Endothelial cell of umbilical vein (primary cell): ENCODE measurements around the gene OTX2. TPM values are rescaled to one million over a fixed set of nuclear protein-coding genes. Genes with fewer than 3 reads are reported as not detected.

Experiments used
- BruUV-seq: library from RNA; stranded (reverse); fragments of 400-500 nt; replicated peaks from 2 replicates; lab custom pipeline; 2021; lab: Mats Ljungman, UMichigan
- CTCF ChIA-PET: fragments of 300-600, 350-600 bp; sonication (Branson Sonifier 250); formaldehyde crosslinking; loops from one replicate; lab custom pipeline; 2021; ENCODE audit warnings: antibody characterized with exemption, inconsistent platforms; lab: Charles Lee
- POLR2A ChIA-PET: fragments of 300-600, 350-600 bp; sonication (Branson Sonifier 250); formaldehyde crosslinking; loops from one replicate; lab custom pipeline; 2021; ENCODE audit warnings: antibody characterized with exemption, inconsistent platforms; lab: Charles Lee
- DNase-seq: peaks from one replicate; pipeline ENCODE4 v3.0.0-alpha.2; 2011; ENCODE audit warnings: low read depth, low spot score
- FAIRE-seq: peaks from 2 replicates; lab custom pipeline; 2011; peaks lifted over from hg19 to GRCh38; lab: Jason Lieb, UNC
- H2AFZ ChIP-seq: 2 replicates; pipeline ENCODE4 v1.6.0; 2012; ENCODE audit warnings: low read depth, low read length, control low read depth, inconsistent platforms
- H3K27ac ChIP-seq: 2 replicates; pipeline ENCODE4 v1.5.1; 2011; ENCODE audit warnings: low read depth, mild to moderate bottlenecking, control low read depth, low read length, moderate library complexity; ENCODE audit not compliant: insufficient read depth
- H3K27me3 ChIP-seq, 2 experiments: 2 replicates each; pipeline versions ENCODE4 v1.6.0 to v1.6.1; 2011; ENCODE audit warnings: low read length in 2 of 2, mixed read lengths in 1 of 2; ENCODE audit not compliant: control insufficient read depth in 2 of 2, insufficient read depth in 2 of 2
- H3K36me3 ChIP-seq, 2 experiments: 2 replicates in 1 of 2; 3 replicates in 1 of 2; pipeline ENCODE4 v1.5.1; 2011; ENCODE audit warnings: low read length in 2 of 2, mild to moderate bottlenecking in 1 of 2, moderate library complexity in 1 of 2; ENCODE audit not compliant: control insufficient read depth in 2 of 2, insufficient read depth in 2 of 2; ENCODE audit errors: extremely low read depth in 1 of 2
- H3K4me1 ChIP-seq: 3 replicates; pipeline ENCODE4 v1.5.1; 2011; ENCODE audit warnings: mild to moderate bottlenecking, low read length; ENCODE audit not compliant: control insufficient read depth, insufficient read depth; ENCODE audit errors: extremely low read depth
- H3K4me2 ChIP-seq: 2 replicates; pipeline ENCODE4 v1.6.1; 2011; ENCODE audit warnings: low read length, control low read depth, mixed read lengths; ENCODE audit not compliant: insufficient read depth
- H3K4me3 ChIP-seq, 3 experiments: fragments of 200-600 bp in 1 of 3; sonication (generic), shearing (Covaris generic) in 1 of 3; replicated peaks in 1 of 3; 2 replicates each; pipeline ENCODE4 v1.5.1; 2011 to 2016; ENCODE audit warnings: control low read depth in 3 of 3, low read length in 3 of 3, mild to moderate bottlenecking in 2 of 3, inconsistent platforms in 1 of 3, low read depth in 1 of 3, moderate library complexity in 1 of 3; ENCODE audit not compliant: insufficient read depth in 1 of 3
- H3K79me2 ChIP-seq: 2 replicates; pipeline ENCODE4 v1.6.0; 2012; ENCODE audit warnings: low read length, inconsistent platforms; ENCODE audit not compliant: control insufficient read depth, insufficient read depth
- H3K9ac ChIP-seq: replicated peaks from 2 replicates; pipeline ENCODE3; 2011; ENCODE audit warnings: low read length, control low read depth; ENCODE audit not compliant: insufficient read depth; ENCODE audit errors: extremely low read depth
- H3K9me1 ChIP-seq: replicated peaks from 3 replicates; pipeline ENCODE4 v1.6.0; 2011; ENCODE audit warnings: mild to moderate bottlenecking, low read length; ENCODE audit not compliant: control insufficient read depth, insufficient read depth; ENCODE audit errors: extremely low read depth
- H3K9me3 ChIP-seq: replicated peaks from 2 replicates; pipeline ENCODE4 v1.5.1; 2012; ENCODE audit warnings: low read length, inconsistent platforms; ENCODE audit not compliant: control insufficient read depth, insufficient read depth
- H4K20me1 ChIP-seq: replicated peaks from 2 replicates; pipeline ENCODE3; 2011; ENCODE audit warnings: mild to moderate bottlenecking, low read length; ENCODE audit not compliant: control insufficient read depth, insufficient read depth; ENCODE audit errors: extremely low read depth
- EZH2 ChIP-seq: IDR thresholded peaks from 2 replicates; pipeline ENCODE4 v1.6.1; 2012; ENCODE audit warnings: borderline replicate concordance, low read depth, mild to moderate bottlenecking, moderate library complexity, low read length, inconsistent platforms; ENCODE audit not compliant: severe bottlenecking
- FOS ChIP-seq: IDR thresholded peaks from 2 replicates; pipeline ENCODE4 v1.6.1; 2011; ENCODE audit warnings: mild to moderate bottlenecking, low read length, moderate library complexity, borderline replicate concordance; ENCODE audit not compliant: insufficient read depth
- GATA2 ChIP-seq: IDR thresholded peaks from 2 replicates; pipeline ENCODE4 v1.7.0; 2011; ENCODE audit warnings: low read depth, mild to moderate bottlenecking, moderate library complexity, mixed read lengths, low read length; ENCODE audit not compliant: insufficient read length, insufficient read depth
- JUN ChIP-seq: IDR thresholded peaks from 2 replicates; pipeline ENCODE4 v1.6.1; 2011; ENCODE audit warnings: borderline replicate concordance, low read depth; ENCODE audit not compliant: insufficient read length, insufficient read depth
- MYC ChIP-seq: IDR thresholded peaks from one replicate; pipeline ENCODE4 v1.6.1; 2011; ENCODE audit warnings: mild to moderate bottlenecking, low read depth, low read length
- POLR2A ChIP-seq: IDR thresholded peaks from 2 replicates; pipeline ENCODE4 v1.6.1; 2012; ENCODE audit warnings: low read depth, mild to moderate bottlenecking, control low read depth, low read length
- POLR2AphosphoS5 ChIP-seq: IDR thresholded peaks from 2 replicates; pipeline ENCODE4 v1.6.1; 2012; ENCODE audit warnings: low read depth, mild to moderate bottlenecking, control low read depth, low read length, moderate library complexity; ENCODE audit not compliant: insufficient read depth
- dilution Hi-C: fragments of 300-500 bp; cut with MboI; formaldehyde crosslinking; loops from one replicate; pipeline ENCODE4 v1.15.0; 2019; ENCODE audit warnings: low sequenced_read_pairs; ENCODE audit not compliant: extremely low pct_ligation_motif_present
- intact Hi-C: fragments of 100-400 bp; cut with micrococcal nuclease; formaldehyde crosslinking; loops from one replicate; pipeline ENCODE4 v1.10.0; 2022
- polyA plus RNA-seq, 4 experiments: library from polyadenylated mRNA; depleted of rRNA in 3 of 4; stranded (reverse) in 3 of 4; unstranded in 1 of 4; fragments of >200 nt; gene quantifications; 2 replicates each; pipeline versions ENCODE4 v1.2.1 to v1.2.3, GENCODE V29; 2011 to 2012; ENCODE audit warnings: missing spikeins in 1 of 4
- total RNA-seq: library from RNA; stranded (reverse); gene quantifications from 2 replicates; pipeline ENCODE4 v1.2.3, GENCODE V29; 2021
- TF ChIP-seq, protein P1 (sequence below): IDR thresholded peaks from 2 replicates; pipeline ENCODE4 v1.6.1; 2011; ENCODE audit not compliant: insufficient read depth, insufficient read length
- TF ChIP-seq, protein P2 (sequence below), 2 donors: IDR thresholded peaks; 1 replicate in 1 of 2; 2 replicates in 1 of 2; pipeline ENCODE4 v1.5.1; 2011; ENCODE audit warnings: low read length in 2 of 2, mild to moderate bottlenecking in 2 of 2, moderate library complexity in 2 of 2, control low read depth in 1 of 2, inconsistent platforms in 1 of 2, low read depth in 1 of 2; ENCODE audit not compliant: insufficient read depth in 1 of 2; ENCODE audit errors: extremely low read depth in 1 of 2

Gene OTX2
- total and polyA plus RNA-seq, 2 donors (not counting 3 experiments of a cell fraction or from before 2014, with no cell fraction given): not detected

DNA sequence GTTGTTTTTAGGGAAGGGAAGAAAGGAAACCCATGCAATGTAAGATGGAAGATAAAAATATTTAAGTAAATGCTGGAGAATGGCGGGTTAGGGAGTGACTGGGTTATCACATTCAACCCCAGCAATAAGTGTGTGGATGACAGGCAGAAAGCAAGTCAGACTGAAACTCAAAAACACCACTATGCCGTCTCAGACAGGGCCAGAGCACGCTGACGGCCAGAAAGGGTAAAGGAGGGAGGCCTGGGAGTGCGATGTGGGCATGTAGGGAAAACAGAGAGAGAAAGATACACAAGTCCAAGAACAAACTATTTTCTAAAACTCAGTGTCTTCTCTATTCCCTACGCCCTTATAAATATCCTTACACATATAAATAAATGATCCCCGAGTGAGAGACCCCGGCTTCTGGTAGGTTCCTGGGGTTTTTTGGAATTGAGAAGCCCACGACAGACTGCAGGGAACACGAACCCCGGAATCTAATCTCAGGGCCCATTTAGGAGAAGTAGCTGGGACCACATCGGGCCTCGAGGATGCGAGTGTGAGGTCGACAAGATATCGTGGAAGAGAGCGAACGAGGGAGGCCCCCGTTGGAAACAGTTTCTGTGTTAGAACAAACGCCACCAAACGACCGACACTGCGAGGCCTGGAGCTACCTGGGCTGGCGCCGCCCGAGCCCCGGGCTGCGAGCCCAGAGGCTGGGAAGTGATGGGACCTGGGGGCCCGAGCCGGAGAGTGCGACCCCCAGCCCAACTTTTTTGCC is 735 bp upstream of the OTX2 start:
- TF ChIP-seq JUN (no peak), MYC (no peak), POLR2AphosphoS5 (no peak), EZH2 (no peak), FOS (no peak), POLR2A (no peak), GATA2 (no peak)
- TF ChIP-seq, protein P1, sequence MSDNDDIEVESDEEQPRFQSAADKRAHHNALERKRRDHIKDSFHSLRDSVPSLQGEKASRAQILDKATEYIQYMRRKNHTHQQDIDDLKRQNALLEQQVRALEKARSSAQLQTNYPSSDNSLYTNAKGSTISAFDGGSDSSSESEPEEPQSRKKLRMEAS: no peak
- TF ChIP-seq, protein P2, sequence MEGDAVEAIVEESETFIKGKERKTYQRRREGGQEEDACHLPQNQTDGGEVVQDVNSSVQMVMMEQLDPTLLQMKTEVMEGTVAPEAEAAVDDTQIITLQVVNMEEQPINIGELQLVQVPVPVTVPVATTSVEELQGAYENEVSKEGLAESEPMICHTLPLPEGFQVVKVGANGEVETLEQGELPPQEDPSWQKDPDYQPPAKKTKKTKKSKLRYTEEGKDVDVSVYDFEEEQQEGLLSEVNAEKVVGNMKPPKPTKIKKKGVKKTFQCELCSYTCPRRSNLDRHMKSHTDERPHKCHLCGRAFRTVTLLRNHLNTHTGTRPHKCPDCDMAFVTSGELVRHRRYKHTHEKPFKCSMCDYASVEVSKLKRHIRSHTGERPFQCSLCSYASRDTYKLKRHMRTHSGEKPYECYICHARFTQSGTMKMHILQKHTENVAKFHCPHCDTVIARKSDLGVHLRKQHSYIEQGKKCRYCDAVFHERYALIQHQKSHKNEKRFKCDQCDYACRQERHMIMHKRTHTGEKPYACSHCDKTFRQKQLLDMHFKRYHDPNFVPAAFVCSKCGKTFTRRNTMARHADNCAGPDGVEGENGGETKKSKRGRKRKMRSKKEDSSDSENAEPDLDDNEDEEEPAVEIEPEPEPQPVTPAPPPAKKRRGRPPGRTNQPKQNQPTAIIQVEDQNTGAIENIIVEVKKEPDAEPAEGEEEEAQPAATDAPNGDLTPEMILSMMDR (IDR thresholded peaks at IDR 0.05; ENCODE audit: extremely low read depth in 1 of 2, insufficient read depth in 1 of 2, low read depth in 1 of 2, low read length in 2 of 2): no peak
- no peak for FAIRE-seq
- Histone ChIP-seq H3K9ac (no peak overlapping the region), H3K4me2 (no peak overlapping the region), H3K27ac (no peak overlapping the region), H4K20me1 (no peaks in the 10 kb centered on the region), H3K27me3 (peaks cover 81 to 99% of the 10 kb centered on the region in 2 experiments), H3K36me3 (no peaks in the 10 kb centered on the region), H3K9me1 (no peaks in the 10 kb centered on the region), H3K4me3 (no peak overlapping the region), H2AFZ (no peak overlapping the region), H3K79me2 (no peaks in the 10 kb centered on the region), H3K9me3 (no peaks in the 10 kb centered on the region), H3K4me1 (no peaks in the 10 kb centered on the region)
- dilution Hi-C loops: no loop called here
- POLR2A ChIA-PET: no interaction called here
- no TSS peak for BruUV-seq
- intact Hi-C loops: no loop called here
- CTCF ChIA-PET: interaction anchor here (2.6 kb wide), 1 partner anchor 8 kb away, joined by 7 read pairs; no protein-coding TSS in a partner anchor
- DNase-seq: no peak
